ENCODE measurements around the gene WDR12. TPM values are rescaled to one million over a fixed set of nuclear protein-coding genes. Genes with fewer than 3 reads are reported as not detected.
"Not testable (repeated sequence)": the region's sequence is repeated elsewhere in the genome, so short reads cannot be mapped to it uniquely, and the experiment has no call there.

The WDR12 gene
- total and polyA plus RNA-seq, 9 of the 15 experiments (the other 6 are each of a cell fraction or from before 2014, with no cell fraction given), result 109 to 554 (median 174) TPM

DNA sequence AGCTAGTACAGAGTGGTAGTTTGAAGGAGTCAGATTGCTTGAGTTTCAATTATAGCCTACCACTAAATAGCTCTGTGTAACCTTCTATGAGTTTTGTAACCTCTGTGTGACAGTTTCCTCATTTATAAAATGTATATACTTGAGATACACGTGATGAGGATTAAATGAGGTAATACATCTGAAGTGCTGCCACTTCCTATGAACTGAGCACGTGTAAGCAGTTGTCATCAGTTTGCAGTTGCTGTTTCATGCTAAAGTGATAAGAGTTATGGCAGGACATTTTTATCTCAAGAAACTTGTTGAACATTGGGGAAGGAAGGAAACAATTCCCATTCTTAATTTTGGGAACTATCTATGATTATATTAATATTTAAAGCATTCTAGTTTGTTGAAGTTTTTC is 39.1 kb upstream of the WDR12 start (continued):
- TF ChIP-seq REST (IDR thresholded peaks at IDR 0.05; ENCODE audit: borderline replicate concordance) (no peak), REST (CRISPR knock-in tag; IDR thresholded peaks at IDR 0.05; ENCODE audit: low read depth) (no peak), BDP1 (IDR thresholded peaks at IDR 0.05; ENCODE audit: insufficient read depth, insufficient read length) (no peak), KLF10 (CRISPR knock-in tag; IDR thresholded peaks at IDR 0.05) (no peak), ZNF24 (IDR thresholded peaks at IDR 0.05) (no peak), ZKSCAN8 (CRISPR knock-in tag; IDR thresholded peaks at IDR 0.05) (no peak)
- TF ChIP-seq, protein P1, sequence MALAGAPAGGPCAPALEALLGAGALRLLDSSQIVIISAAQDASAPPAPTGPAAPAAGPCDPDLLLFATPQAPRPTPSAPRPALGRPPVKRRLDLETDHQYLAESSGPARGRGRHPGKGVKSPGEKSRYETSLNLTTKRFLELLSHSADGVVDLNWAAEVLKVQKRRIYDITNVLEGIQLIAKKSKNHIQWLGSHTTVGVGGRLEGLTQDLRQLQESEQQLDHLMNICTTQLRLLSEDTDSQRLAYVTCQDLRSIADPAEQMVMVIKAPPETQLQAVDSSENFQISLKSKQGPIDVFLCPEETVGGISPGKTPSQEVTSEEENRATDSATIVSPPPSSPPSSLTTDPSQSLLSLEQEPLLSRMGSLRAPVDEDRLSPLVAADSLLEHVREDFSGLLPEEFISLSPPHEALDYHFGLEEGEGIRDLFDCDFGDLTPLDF (CRISPR knock-in tag; IDR thresholded peaks at IDR 0.05), result no peak

GRCh38 chr2:202949333-202949732 is 37.9 kb upstream of the WDR12 start:
- H2AFZ ChIP-seq (ENCODE audit: low read depth, low read length); in situ Hi-C loops (cut with MboI); H3K27me3 ChIP-seq (ENCODE audit: control insufficient read depth in 2 of 2, insufficient read depth in 2 of 2, low read length in 2 of 2); H3K9me1 ChIP-seq (ENCODE audit: control insufficient read depth, insufficient read depth, low read length); H3K79me2 ChIP-seq (ENCODE audit: control insufficient read depth, insufficient read depth, low read length); FAIRE-seq; H3K9ac ChIP-seq (ENCODE audit: insufficient read depth in 1 of 2, low read depth in 2 of 2, low read length in 2 of 2); H4K20me1 ChIP-seq (replicated peaks; ENCODE audit: control insufficient read depth, insufficient read depth, low read length); H3K4me3 ChIP-seq; H3K9me3 ChIP-seq (replicated peaks; ENCODE audit: control insufficient read depth, insufficient read depth, low read depth, low read length); ATAC-seq; intact Hi-C loops (cut with micrococcal nuclease); H3K36me3 ChIP-seq (ENCODE audit: control insufficient read depth, insufficient read depth, low read length); H3K4me2 ChIP-seq (ENCODE audit: insufficient read depth, low read length); DNase-seq (ENCODE audit: extremely low read depth in 1 of 4, low spot score in 3 of 4); H3K4me1 ChIP-seq (replicated peaks in 1 of 2; ENCODE audit: control insufficient read depth in 2 of 2, insufficient read depth in 2 of 2, low read length in 2 of 2); H3K27ac ChIP-seq (ENCODE audit: extremely low read depth, low read depth, low read length); CTCF ChIA-PET (ENCODE audit: low intra/inter-chr PET ratio); BruUV-seq (replicated peaks): not testable (repeated sequence)
- WGBS (ENCODE audit: insufficient coverage, low coverage, missing lambda C conversion rate), result 93% methylated on average over 2 of the region's 3 CpGs
- POLR2A ChIA-PET, result interaction anchor here (1.1 kb wide), 1 partner anchor 16 kb away, joined by 5 read pairs; no protein-coding TSS in a partner anchor

Measured in K562 (cell line).